Ureter (tissue), 1 donor: ENCODE results near the gene IRF5. TPM values are rescaled to one million over a fixed set of nuclear protein-coding genes. Genes with fewer than 3 reads are reported as not detected.
A peak's percentile ranks its signal among the peaks of the same experiment; 100 is the strongest.

Experiments used
- DNase-seq: peaks from one replicate; pipeline ENCODE4 v3.0.0-alpha.2; 2020; ENCODE audit warnings: low spot score
- total RNA-seq: library from RNA; stranded (reverse); gene quantifications from one replicate; pipeline ENCODE4 v1.2.4, GENCODE V29; 2023
- donor health status: DM: yes; HTN: yes; CAD: no.

IRF5 gene, protein sequence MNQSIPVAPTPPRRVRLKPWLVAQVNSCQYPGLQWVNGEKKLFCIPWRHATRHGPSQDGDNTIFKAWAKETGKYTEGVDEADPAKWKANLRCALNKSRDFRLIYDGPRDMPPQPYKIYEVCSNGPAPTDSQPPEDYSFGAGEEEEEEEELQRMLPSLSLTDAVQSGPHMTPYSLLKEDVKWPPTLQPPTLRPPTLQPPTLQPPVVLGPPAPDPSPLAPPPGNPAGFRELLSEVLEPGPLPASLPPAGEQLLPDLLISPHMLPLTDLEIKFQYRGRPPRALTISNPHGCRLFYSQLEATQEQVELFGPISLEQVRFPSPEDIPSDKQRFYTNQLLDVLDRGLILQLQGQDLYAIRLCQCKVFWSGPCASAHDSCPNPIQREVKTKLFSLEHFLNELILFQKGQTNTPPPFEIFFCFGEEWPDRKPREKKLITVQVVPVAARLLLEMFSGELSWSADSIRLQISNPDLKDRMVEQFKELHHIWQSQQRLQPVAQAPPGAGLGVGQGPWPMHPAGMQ
- total RNA-seq: 32.0 TPM

DNA sequence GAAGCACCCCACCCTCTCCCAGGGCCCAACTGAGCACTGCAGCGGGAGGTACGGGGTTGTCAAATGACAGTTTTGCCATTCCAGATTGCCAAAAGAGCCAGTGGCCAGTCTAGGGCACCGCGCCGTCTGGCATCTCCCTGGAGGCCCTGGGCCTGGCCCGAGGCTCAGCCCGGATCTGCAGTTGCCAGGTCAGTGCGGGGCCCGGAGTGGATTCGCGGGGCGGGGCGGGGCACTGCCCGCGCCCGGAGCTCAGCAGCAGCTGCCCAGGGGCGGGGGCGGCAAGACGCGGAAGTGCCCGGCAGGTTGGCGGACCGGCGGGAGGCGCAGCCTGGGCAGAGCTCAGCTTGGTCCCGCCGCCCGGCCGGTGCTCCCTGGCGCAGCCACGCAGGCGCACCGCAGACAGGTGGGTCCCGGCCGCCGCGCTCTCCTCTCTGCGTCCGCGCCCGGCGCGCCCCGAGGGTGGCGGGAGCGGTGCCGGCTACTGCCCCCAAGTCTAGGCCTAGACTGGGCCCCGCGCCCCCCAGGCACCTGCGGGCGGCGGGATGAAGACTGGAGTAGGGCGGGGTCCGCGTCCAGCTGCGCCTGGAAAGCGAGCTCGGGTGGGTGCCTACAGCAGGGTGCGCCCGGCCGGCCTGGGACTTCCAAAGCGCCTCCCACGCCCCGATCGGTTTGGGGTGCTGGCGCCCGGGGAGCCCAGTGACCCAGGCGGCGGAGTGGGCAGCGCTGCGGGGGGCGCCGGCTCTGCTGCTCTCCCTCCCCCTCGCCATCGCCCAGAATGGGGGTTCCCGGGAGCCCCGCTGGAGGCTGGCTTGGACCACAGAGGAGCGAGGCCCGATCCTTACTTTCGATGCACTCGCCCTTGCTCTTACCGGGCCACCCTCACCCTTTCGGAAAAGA lies at the start of gene IRF5:
IRF5 (plus strand) TSS at position 281 of the 897 bp plus-strand sequence. CDS start 4,155 bp downstream, outside the sequence.
- DNase-seq: no peak

DNA sequence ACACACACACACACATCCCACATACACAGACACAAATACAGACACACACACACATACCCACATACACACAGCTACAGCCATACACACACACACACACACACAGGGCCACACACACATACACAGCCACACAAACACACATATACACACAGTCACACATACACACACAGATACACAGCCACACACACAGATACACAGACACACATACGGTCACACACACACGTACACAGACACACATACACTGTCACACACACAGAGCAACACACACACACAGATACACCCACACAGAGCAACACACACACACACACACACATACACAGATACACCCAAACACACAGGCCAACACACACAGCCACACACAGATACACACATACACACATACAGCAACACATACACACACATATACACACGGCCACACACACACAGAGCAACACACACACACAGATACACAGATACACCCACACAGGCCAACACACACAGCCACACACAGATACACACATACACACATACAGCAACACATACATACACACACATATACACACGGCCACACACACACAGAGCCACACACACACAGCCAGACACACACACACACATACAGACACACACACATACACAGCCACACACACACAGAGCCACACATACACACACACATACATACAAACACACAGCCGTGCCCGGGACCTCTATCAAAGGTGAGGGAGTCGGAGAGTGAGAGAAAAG lies 49.5 kb upstream of the IRF5 start:
- no peak for DNase-seq

DNA sequence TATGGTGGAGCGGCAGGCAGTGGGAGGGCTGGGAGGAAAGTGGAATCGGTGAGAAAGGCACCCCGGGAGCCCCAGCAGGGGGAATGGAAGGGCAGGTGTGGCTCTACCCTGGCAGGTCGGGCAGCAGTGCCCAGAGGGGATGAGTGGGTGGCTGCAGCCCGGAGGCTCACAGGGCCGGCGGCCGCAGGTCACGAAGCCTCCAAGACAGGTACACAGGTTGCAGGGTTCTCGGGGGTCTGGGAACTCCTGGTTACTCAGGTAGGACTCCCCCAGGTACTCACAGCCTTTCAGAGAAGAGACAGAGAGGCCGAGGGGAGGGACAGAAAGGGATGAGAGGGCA lies 49.0 kb upstream of the IRF5 start:
- no peak for DNase-seq

DNA sequence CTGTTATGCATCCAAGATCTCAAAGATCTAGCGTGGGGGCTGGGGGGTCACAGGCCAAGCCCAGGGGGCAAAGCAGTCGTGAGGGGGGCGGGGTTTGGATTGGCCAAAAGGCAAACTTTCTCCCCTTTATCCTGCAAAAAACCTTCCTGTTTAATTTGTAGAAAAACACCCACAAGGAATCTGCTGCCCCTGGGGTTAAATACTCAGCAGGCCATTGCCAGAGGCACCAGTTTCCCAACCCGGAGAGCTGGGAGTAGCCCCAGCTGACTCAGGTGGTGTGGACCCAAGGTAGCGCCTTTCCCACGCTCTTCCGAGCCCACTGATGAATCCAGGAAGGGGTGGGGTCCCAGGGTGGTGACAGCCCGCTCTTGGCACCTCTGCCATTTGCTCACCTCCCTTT lies 48.6 kb upstream of the IRF5 start:
- no peak for DNase-seq

DNA sequence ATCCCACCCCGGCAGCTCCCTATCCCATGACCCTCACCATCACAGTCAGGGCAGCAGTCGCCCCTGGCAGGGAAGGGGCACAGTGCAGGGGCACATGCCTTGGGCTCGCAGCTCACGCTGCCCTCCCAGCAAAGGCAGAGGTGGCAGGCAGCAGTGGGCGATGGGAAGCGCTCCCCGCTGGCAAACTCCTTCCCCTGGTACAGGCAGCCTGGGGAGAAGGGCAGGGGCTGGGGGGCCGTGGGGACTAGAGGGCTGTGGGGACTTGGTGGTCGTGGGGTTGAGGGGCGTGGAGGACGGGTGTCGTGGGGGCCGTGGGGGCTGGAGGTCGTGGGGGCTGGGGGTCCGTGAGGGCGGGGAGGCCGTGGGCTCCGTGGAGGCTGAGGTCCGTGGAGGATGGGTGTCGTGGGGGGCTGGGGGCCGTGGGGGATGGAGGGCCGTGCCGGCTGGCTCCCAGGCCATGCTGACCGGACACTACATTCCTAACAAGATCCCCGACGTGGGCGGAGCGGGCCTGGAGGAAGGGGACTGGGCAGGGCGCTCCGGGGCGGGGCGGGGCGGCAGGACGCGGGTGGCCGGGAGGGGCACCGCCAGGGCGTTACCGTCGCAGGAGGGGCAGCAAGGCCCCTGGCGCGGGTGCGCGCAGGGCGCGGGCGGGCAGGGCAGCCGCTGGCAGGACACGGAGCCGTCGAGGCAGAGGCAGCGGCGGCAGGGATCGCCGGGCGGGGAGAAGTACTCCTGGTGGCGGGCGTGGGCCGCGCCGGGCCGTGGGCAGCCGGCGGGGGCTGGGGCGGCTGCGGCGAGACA lies 47.2 kb upstream of the IRF5 start:
- no peak for DNase-seq

DNA sequence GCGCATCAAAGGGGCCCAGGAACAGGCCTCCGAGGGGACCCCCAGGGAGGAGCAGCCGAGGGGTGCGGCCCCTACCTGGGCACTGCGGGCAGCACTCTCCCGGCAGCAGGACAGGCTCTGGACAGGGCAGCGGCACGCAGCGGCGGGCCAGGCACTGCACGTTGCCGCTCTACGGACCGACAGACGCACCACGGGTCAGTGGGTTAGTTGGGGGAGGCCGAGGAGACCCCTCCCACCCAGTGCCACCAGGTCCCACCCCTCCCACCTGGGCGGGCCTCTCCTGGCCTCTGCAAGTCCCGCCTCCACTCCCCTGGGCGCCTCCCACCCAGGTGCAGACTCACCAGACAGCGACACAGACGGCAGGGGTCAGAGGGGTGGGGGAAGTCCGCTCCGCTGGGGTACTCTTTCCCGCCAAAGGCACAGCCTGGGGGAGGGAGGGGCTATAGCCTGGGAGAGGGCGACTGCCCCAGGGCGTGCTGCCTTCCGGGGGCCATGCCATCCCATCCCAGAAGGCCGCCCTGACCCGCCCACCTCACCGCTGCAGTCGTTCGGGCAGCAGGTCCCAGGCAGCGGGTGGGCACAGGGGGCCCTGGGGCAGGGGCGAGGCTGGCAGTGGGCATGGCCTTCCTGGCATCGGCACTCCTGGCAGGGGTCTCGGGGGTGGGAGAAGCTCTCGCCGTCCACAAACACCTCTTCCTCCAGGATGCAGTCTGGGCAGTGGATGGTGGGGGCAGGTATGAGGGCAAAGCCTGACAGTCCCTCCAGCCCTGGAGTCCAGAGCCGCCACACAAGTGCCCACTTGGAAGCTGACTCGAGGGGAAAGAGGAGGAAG lies 46.4 kb upstream of the IRF5 start:
- DNase-seq: no peak

DNA sequence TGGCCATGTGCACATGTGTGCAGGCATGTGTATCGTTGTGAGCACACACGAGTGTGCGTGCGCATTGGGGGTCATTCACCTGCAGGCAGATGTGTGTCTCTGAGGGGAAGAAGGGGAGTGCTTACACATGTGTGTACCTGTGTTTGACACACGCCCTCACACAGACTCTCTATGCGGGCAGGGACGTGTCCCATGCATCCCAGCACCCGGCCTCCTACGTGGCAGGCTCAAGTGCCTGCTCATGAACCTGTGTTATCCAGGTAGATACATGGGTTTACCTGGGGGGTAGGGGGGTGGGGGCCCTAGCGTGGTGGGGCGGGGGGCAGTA lies 45.8 kb upstream of the IRF5 start:
- no peak for DNase-seq

DNA sequence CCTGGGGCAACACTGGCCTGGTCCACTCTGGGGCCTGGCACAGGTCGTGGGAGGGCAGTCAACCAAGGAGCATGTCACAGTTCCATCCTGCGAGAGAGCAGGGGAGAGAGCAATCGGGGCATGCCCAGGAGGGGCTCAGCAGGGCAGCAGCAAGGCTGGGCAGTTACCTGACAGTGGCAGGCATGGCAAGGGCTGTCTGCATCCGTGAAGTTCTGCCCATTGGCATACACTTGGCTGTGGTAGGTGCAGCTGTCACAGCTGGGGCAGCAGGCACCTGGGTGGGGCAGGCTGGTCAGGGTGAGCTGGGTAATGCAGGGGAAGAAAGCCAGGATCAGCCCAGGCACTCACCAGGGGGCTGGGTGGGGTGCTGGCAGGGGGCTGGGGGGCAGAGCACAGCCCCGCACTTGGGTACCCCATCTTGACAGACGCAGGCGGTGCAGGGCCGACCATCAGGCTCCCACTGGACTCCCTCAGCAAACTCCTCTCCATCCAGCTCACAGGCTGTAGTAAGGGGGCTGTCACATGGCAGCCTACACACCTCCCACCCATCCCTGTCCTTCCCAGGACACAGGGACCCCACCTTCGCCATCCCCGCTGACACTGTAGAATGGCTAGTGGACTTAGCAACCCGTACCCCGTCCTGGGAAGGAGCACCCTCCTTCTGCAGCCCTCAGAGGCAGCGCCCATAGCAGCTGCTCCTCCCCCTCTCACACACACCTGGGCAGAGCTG lies 45.0 kb upstream of the IRF5 start:
- DNase-seq: no peak

DNA sequence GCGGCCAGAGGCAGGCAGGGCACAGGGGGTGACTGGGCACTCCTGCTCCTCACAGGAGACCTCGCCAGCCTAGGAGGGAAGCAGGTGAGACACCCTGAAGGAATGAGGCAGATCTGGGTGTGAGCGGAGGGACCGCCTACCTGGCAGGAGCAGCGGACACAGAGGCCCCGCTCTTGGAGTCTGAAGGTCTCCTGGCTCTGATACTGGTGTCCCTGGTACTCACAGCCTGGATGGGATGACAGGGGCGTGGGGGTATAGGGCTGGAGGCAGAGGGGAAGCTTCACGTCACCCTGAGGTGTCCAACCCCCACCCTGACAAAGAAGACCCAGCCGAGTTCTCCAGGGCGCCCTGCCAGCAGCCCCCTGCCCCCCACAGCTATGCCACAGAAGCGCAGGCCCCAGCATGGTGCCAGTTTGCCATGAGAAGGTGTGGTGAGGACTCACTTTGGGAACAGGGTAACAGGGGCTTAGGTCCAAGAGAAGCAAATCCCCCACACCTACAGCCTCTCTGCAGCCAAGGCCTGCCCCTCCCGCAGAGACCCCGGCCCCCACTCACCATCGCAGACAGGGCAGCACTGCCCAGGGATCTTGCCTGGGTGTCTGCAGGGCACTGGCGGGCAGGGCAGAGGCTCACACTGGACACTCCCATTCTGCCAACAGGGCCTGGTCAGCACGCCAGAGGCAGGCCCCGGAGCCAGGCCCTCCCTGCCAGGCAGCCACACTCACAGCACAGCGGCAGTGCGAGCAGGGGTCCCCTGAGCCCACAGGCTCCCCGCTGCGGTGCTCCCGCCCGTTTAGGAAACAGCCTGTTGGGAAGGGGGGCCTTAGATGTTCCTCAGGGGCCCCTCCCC lies 44.3 kb upstream of the IRF5 start:
- peak; percentile 73 for DNase-seq

DNA sequence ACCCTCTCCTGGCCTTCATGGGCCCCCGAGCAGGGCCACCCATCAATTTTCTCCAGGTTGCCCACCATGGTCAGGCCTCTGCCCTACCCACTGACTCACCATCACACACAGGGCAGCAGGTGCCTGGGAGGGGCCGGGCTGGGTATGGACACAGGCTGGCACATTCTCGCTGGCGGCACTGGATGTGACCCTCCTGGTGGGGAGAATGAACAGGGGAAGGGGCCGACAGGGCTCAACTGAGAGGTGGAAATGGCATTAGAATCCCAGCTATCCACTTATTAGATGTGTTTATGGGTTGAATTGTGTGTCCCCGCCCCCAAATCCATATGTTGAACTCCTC lies 43.7 kb upstream of the IRF5 start:
- no peak for DNase-seq

DNA sequence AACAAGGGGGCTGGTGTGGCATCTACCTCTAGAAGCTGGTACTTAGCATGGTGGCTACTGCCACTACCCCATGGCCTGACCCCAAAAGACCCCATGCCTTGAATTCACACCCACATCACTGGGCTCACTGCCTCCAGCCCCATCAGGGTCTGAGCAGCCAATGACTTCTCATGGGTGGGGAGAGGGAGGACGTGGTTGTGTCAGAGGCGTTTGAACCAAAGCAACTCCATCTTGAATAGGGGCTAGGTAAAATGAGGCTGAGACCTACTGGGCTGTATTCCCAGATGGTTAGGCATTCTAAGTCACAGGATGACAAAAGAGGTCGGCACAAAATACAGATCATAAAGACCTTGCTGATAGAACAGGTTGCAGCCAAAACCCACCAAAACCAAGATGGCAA lies 42.4 kb upstream of the IRF5 start:
- DNase-seq: no peak

DNA sequence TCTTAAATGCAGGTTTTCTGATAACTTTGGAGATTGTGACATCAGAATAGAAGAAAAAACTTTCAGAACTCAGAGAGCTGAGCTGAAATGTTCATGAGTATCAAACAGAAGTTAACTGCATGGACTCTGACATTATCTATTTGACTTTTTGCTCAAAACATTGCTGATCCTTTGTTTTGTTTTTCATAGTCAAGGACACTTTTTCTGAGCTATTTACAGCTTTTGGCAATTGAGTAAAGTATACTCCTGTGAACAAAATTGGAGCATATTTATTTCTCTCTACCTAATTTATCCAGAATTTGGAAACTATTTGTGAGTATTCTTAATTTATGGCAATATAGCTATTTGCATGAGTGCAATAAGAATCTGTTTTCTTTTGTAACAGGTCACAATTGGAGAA lies 38.3 kb upstream of the IRF5 start:
- DNase-seq: no peak

DNA sequence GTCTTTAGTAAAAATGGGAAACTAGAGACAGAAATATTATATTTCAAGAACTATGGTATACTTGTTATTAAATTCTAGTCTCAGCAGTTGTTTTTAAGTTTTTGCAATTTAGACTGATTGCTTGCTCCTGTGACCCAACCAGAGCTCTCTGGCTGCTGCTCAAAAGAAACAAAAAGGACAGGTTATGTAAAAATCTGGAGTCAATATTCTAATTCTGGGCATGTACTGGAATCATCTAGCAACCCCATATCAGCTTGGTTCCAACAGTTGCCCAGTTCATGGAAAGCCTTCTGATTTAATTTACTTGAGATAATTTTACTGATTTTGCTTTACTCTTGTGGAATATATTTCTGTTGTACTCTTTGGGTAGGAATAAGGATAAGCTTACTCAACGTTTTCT lies 37.5 kb upstream of the IRF5 start:
- DNase-seq: no peak

DNA sequence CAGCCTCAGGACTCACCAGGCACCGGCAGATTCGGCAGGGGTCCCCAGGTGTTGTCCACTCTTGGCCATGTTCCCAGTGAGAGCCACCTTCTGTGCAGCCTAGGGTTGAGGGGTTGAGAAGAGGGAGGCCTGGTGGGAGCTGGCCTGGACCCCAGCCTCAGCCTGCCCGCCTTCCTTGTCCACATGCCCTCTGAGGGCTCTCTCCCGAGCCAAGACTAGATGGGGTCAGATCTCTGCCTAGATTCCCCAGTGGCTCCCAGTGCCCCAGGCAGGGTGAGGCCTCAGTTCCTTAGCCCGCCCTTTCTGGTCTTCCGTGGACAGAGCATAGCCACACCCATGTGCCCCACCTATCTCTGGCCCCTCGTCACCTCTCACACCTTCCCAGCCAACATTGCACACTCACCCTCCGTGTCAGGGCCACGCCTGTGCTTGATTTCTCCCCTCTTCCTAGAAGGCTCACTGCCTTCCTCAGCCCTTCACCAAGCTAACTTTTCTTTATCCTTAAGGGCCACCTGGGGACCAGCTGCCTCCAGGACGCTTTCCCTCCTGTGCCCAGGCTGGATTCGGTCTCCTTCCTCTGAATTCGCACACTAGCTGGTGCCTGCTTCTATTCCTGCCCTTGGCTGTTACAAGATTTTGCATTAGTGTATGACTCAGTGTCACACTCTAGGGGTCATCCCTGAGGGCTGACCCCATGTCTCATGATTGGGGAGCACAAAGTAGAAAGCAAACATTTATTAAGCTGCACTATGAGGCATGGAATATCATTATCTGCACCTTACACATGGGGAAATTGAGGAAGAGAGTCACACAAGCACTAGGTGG lies 34.8 kb upstream of the IRF5 start:
- no peak for DNase-seq

DNA sequence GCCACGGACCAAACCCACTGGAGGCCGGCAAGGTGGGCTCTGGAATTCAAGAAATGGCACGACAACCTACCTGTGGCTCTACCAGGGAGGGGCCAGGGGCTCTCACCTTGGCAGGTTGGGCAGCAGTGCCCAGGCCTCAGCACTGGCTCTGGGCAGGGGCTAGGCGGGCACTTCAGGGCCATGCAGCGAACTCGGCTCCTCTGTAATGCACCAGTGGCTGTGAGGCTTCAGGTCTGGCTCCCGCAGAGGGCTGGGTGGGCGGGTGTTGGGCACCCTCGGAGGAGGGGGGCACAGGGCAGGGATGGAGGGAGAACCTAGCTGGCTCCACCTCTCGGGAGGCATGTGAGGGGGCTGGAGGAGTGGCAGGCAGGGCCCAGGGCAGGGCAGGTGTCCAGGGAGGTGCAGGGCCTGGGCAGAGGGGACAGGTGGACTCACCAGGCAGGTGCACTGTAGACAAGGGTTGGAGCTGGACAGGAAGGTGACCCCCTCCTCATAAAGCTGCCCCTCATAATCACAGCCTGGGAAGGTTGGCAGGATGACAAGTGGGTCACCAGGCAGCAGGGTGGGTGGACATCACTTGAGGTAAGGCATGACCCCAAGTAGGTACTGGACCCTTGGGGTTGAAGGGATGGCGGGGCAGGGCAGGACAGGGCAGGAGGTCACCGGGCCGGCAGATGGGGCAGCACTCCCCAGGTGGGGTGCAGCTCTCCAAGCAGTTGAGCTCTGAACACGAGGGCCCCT lies 33.9 kb upstream of the IRF5 start:
- DNase-seq: no peak

DNA sequence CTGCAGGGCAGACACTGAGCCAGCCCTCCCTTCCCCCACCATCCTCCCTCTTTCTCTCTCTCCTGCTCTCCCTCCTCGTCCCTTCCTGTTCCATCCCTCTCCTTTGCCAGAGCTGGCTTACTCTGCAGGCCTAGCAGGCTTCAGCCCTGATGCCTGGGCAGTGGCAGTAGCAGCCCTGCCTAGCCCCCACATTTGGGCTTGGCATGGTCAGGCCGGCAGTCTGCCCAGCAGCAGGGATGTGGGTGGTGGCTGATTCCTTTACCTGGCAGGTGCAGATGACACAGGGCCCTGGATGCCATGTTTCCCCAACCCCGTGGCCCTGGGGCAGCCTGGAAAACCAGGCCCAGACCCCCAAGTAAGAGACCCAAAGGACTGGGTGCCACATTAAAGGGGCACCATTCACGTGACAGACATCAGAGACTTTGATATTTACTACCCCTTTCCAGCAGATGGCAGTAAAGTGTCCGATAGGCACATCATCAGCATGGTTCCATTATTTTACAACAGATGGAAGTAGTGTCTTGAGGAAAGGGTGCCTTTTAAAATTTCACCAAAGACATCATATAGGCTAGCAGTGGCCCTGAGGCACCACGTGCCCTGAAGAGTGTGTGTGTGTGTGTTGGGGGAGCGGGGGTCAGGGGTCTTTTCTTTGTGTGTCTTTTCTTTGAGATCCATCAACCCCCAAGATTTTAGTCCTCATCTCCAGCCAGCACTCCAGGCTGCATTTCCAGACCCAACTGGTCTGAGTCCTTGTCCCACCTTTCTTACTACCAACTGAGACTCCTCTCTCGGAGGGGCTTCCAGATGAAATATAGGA lies 33.1 kb upstream of the IRF5 start:
- no peak for DNase-seq
